A549 (cell line): ENCODE data around the gene CCSER1. TPM values are rescaled to one million over a fixed set of nuclear protein-coding genes. Genes with fewer than 3 reads are reported as not detected.

Experiments
- ATAC-seq, 2 experiments: fragments of 200-7000 bp in 1 of 2; fragments of >200 bp in 1 of 2; cut with Nextera tagmentation in 1 of 2; cut with Tn5 transposase in 1 of 2; 3 replicates each; pipeline versions ENCODE4 v1.8.0 to v1.9.1; 2018 to 2020; ENCODE audit warnings: mild to moderate bottlenecking in 1 of 2, moderate library complexity in 1 of 2
- CTCF ChIA-PET: fragments of 300-600 bp; sonication (Branson Sonifier 250); formaldehyde crosslinking; extraction: SDS; loops from one replicate; lab custom pipeline; 2021; ENCODE audit warnings: antibody characterized with exemption, inconsistent platforms; lab: Yijun Ruan, JAX
- POLR2A ChIA-PET: fragments of 350-600 bp; formaldehyde crosslinking; extraction: SDS; loops from one replicate; lab custom pipeline; 2021; ENCODE audit warnings: antibody characterized with exemption, inconsistent platforms; lab: Yijun Ruan, JAX
- DNase-seq, 2 experiments: peaks; one replicate each; pipeline versions ENCODE4 v3.0.0 to v3.0.0-alpha.2; 2011 to 2016; ENCODE audit warnings: low read depth in 1 of 2, low spot score in 1 of 2
- FAIRE-seq: peaks from 2 replicates; lab custom pipeline; 2011; peaks lifted over from hg19 to GRCh38; lab: Jason Lieb, UNC
- H3K27ac ChIP-seq, 2 experiments: fragments of >200 bp; sonication (Bioruptor Twin); formaldehyde crosslinking; 3 replicates each; pipeline ENCODE4 v1.5.1; 2016 to 2017
- H3K4me1 ChIP-seq: fragments of >200 bp; sonication (Bioruptor Twin); formaldehyde crosslinking; 3 replicates; pipeline ENCODE4 v1.6.1; 2016
- H3K4me2 ChIP-seq: fragments of >200 bp; sonication (Bioruptor Twin); formaldehyde crosslinking; 3 replicates; pipeline ENCODE4 v1.6.1; 2016
- H3K4me3 ChIP-seq: fragments of >200 bp; sonication (Bioruptor Twin); formaldehyde crosslinking; 3 replicates; pipeline ENCODE4 v1.5.1; 2016
- H3K9me3 ChIP-seq: fragments of >200 bp; sonication (Bioruptor Twin); formaldehyde crosslinking; 3 replicates; pipeline ENCODE4 v1.6.1; 2016
- BHLHE40 ChIP-seq: IDR thresholded peaks from 2 replicates; pipeline ENCODE4 v1.6.1; 2012; ENCODE audit warnings: low read depth, low read length, inconsistent platforms
- CEBPB ChIP-seq, 2 experiments: fragments of >200 bp in 1 of 2; sonication (Bioruptor Twin) in 1 of 2; formaldehyde crosslinking in 1 of 2; IDR thresholded peaks; 2 replicates each; pipeline ENCODE4 v1.6.1; 2012 to 2016
- CHD4 ChIP-seq: fragments of 200-600 bp; sonication (generic); IDR thresholded peaks from 2 replicates; pipeline ENCODE4 v1.6.1; 2016; ENCODE audit warnings: antibody characterized with exemption, mild to moderate bottlenecking, borderline replicate concordance
- EHF ChIP-seq: fragments of 250-450 bp; sonication (Bioruptor Pico); IDR thresholded peaks from 2 replicates; pipeline ENCODE4 v1.5.0; 2020; ENCODE audit warnings: mild to moderate bottlenecking
- EHMT2 ChIP-seq: fragments of 200-600 bp; sonication (generic); IDR thresholded peaks from 2 replicates; pipeline ENCODE4 v1.6.1; 2016; ENCODE audit warnings: antibody characterized with exemption, low read depth, mild to moderate bottlenecking, moderate library complexity
- ELK1 ChIP-seq: fragments of 150-350 bp; IDR thresholded peaks from 2 replicates; pipeline ENCODE4 v1.6.1; 2014; ENCODE audit warnings: low read depth, mild to moderate bottlenecking, low read length
- FOSL2 ChIP-seq, 2 experiments: fragments of 450-650 bp in 1 of 2; fragments of >200 bp in 1 of 2; sonication (Bioruptor Twin) in 1 of 2; formaldehyde crosslinking; IDR thresholded peaks; 2 replicates each; pipeline versions ENCODE4 v1.5.0 to v1.6.1; 2016 to 2020; ENCODE audit warnings: mild to moderate bottlenecking in 1 of 2, moderate library complexity in 1 of 2
- FOXS1 ChIP-seq: fragments of 250-450 bp; sonication (Bioruptor Pico); IDR thresholded peaks from 2 replicates; pipeline ENCODE4 v1.5.0; 2020; ENCODE audit warnings: mild to moderate bottlenecking, moderate library complexity
- HDAC2 ChIP-seq: fragments of 200-600 bp; sonication (generic); IDR thresholded peaks from 2 replicates; pipeline ENCODE4 v1.6.1; 2016
- HES2 ChIP-seq: fragments of >200 bp; sonication (Bioruptor Twin); formaldehyde crosslinking; IDR thresholded peaks from 2 replicates; pipeline ENCODE4 v1.6.1; 2016
- HEYL ChIP-seq: fragments of 250-450 bp; sonication (Bioruptor Pico); IDR thresholded peaks from 2 replicates; pipeline ENCODE4 v1.8.0; 2021; ENCODE audit warnings: mild to moderate bottlenecking, moderate library complexity
- HMGXB4 ChIP-seq: fragments of 250-450 bp; sonication (Bioruptor Pico); IDR thresholded peaks from 2 replicates; pipeline ENCODE4 v1.5.0; 2021; ENCODE audit warnings: mild to moderate bottlenecking, moderate library complexity, borderline replicate concordance
- KDM1A ChIP-seq: fragments of 200-600 bp; sonication (generic); IDR thresholded peaks from 2 replicates; pipeline ENCODE4 v1.6.1; 2016; ENCODE audit warnings: low read depth, mild to moderate bottlenecking
- MYC ChIP-seq: IDR thresholded peaks from 2 replicates; pipeline ENCODE4 v1.6.1; 2012; ENCODE audit warnings: mild to moderate bottlenecking, inconsistent platforms, low read length, improper control_type of control experiment, borderline replicate concordance
- NR3C1 ChIP-seq: fragments of >200 bp; sonication (Bioruptor Twin); formaldehyde crosslinking; IDR thresholded peaks from 3 replicates; pipeline ENCODE4 v1.6.1; 2017
- RCOR1 ChIP-seq: fragments of 150-350 bp; IDR thresholded peaks from 2 replicates; pipeline ENCODE4 v1.6.1; 2014; ENCODE audit warnings: antibody characterized with exemption, low read length, low read depth
- REST ChIP-seq: fragments of 200-600 bp; sonication (generic); IDR thresholded peaks from 2 replicates; pipeline ENCODE4 v1.6.1; 2016; ENCODE audit warnings: antibody characterized with exemption, mild to moderate bottlenecking, moderate library complexity
- RFX5 ChIP-seq: fragments of 450-650 bp; IDR thresholded peaks from 2 replicates; pipeline ENCODE4 v1.7.1; 2014; ENCODE audit warnings: antibody characterized with exemption, mild to moderate bottlenecking, moderate library complexity
- SMC3 ChIP-seq: fragments of >200 bp; sonication (Bioruptor Twin); formaldehyde crosslinking; IDR thresholded peaks from 3 replicates; pipeline ENCODE4 v1.6.1; 2018; ENCODE audit warnings: inconsistent platforms
- SREBF2 ChIP-seq: fragments of 450-650 bp; IDR thresholded peaks from 2 replicates; pipeline ENCODE4 v1.6.1; 2014; ENCODE audit warnings: mild to moderate bottlenecking, moderate library complexity
- ZFP36 ChIP-seq: fragments of 450-650 bp; IDR thresholded peaks from 2 replicates; pipeline ENCODE4 v1.6.1; 2014; ENCODE audit warnings: borderline replicate concordance; ENCODE audit not compliant: partially characterized antibody
- ZNF302 ChIP-seq: fragments of 250-450 bp; sonication (Bioruptor Pico); IDR thresholded peaks from 2 replicates; pipeline ENCODE4 v1.9.0; 2021; ENCODE audit warnings: inconsistent platforms, mild to moderate bottlenecking, moderate library complexity
- WGBS: methylation state at CpG from one replicate; pipeline ENCODE4 v1.1.6; 2017; ENCODE audit errors: missing lambda C conversion rate; 5-methylcytosine and 5-hydroxymethylcytosine counted together
- polyA plus RNA-seq, 4 experiments: library from polyadenylated mRNA; depleted of rRNA in 3 of 4; stranded (reverse); fragments of >200 nt; fragmentation: RNase III in 1 of 4; extraction: RNeasy Plus Mini Kit Qiagen cat#74134 plus additional on column Dnase treatment in 1 of 4; gene quantifications; 2 replicates in 3 of 4; 3 replicates in 1 of 4; pipeline ENCODE4 v1.2.3, GENCODE V29; 2011 to 2017

CCSER1 gene
- polyA plus RNA-seq, 2 of the 4 experiments (the other 2 are of a cell fraction): 0.06 TPM; not detected in 1

- TF ChIP-seq HMGXB4 (CRISPR knock-in tag): no peak
These were observed 869.6 kb downstream of the CCSER1 start (continued) for GRCh38 chr4:90996813-90997212.

GRCh38 chr4:91015861-91016260 lies 888.7 kb downstream of the CCSER1 start:
- POLR2A ChIA-PET: no interaction called here
- no peak for TF ChIP-seq RCOR1
- TF ChIP-seq CEBPB (IDR thresholded peaks at IDR 0.05): no peak
- no peak for TF ChIP-seq ELK1
- TF ChIP-seq SREBF2: no peak
- no peak for TF ChIP-seq NR3C1
- DNase-seq: no peak
- Histone ChIP-seq H3K4me1 (no peaks in the 10 kb centered on the region), H3K27ac (no peak overlapping the region), H3K4me3 (no peak overlapping the region), H3K9me3 (no peaks in the 10 kb centered on the region), H3K4me2 (no peak overlapping the region)
- ATAC-seq: no peak
- CTCF ChIA-PET: no interaction called here
- no peak for FAIRE-seq
- 37% methylated on average over 3 of the region's 3 CpGs for WGBS

GRCh38 chr4:91019513-91019912 lies 892.3 kb downstream of the CCSER1 start:
- Histone ChIP-seq H3K4me1 (no peaks in the 10 kb centered on the region), H3K4me2 (no peak overlapping the region), H3K4me3 (no peak overlapping the region), H3K9me3 (no peaks in the 10 kb centered on the region), H3K27ac (no peak overlapping the region)
- ATAC-seq (no peak), DNase-seq (no peak), FAIRE-seq (no peak)
- ChIA-PET POLR2A (no interaction called here), CTCF (interaction anchor here (1.3 kb wide), 1 partner anchor 14 kb away, joined by 3 read pairs; no protein-coding TSS in a partner anchor)
- 16% methylated on average over 1 of the region's 1 CpG for WGBS
- TF ChIP-seq REST: no peak
- no peak for TF ChIP-seq EHF (CRISPR knock-in tag)
- no peak for TF ChIP-seq KDM1A
- TF ChIP-seq ZNF302 (CRISPR knock-in tag): no peak
- no peak for TF ChIP-seq HDAC2
- no peak for TF ChIP-seq HEYL (CRISPR knock-in tag)
- TF ChIP-seq SMC3: no peak
- no peak for TF ChIP-seq MYC
- TF ChIP-seq EHMT2: no peak
- no peak for TF ChIP-seq CHD4
- no peak for TF ChIP-seq FOXS1 (CRISPR knock-in tag)
- TF ChIP-seq FOSL2 (IDR thresholded peaks at IDR 0.05): no peak
- no peak for TF ChIP-seq FOSL2 (CRISPR knock-in tag; IDR thresholded peaks at IDR 0.05)
- no peak for TF ChIP-seq ELK1
- TF ChIP-seq HES2: no peak
- no peak for TF ChIP-seq BHLHE40
- TF ChIP-seq ZFP36: no peak
- TF ChIP-seq RFX5: no peak
